ENCODE results near the gene SLC6A9. TPM values are rescaled to one million over a fixed set of nuclear protein-coding genes. Genes with fewer than 3 reads are reported as not detected.

SLC6A9 gene
- total and polyA plus RNA-seq, 2 of the 8 experiments (the other 6 are each of a cell fraction or from before 2014, with no cell fraction given): 20.2 to 24.2 TPM

DNA sequence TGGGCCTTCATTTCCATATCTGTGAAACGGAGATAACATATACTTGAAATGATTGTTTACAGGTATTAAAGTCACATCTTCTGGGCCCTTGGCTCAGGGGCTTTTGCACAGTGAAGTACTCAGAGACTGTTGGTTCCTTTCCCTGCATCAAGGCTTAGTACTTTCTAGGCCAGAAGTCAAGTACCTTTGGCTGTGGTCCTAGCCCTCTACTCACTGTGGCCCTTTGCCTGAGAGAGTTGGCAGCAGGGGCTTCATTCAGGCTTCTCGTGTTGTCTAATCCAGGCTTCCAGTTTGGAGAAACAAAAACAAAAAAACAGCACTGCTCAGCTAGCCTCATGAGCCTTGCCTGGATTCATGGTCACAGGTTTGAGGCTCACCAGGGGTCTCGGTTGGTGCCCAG is 69.6 kb downstream of the SLC6A9 start:
- no peak overlapping the region for H3K4me2 ChIP-seq (ENCODE audit: insufficient read depth in 1 of 2, low read depth in 2 of 2, low read length in 2 of 2)
- no peak overlapping the region for H4K91ac ChIP-seq (replicated peaks; ENCODE audit: insufficient read length, low read length)
- H2BK12ac ChIP-seq (ENCODE audit: low read depth, low read length): no peak overlapping the region
- H3K4me1 ChIP-seq (replicated peaks in 1 of 4; ENCODE audit: control insufficient read depth in 3 of 4, insufficient read depth in 4 of 4, low read length in 3 of 4): no peaks in the 10 kb centered on the region
- no peak for FAIRE-seq
- no peak overlapping the region for H3K23ac ChIP-seq (ENCODE audit: insufficient read length)
- H2BK120ac ChIP-seq (replicated peaks; ENCODE audit: low read depth, low read length): no peak overlapping the region
- no peak overlapping the region for H4K5ac ChIP-seq (ENCODE audit: insufficient read length, low read depth, low read length)
- no peak overlapping the region for H2BK20ac ChIP-seq (ENCODE audit: low read length)
- 87% methylated on average over 3 of the region's 3 CpGs; no CpG with 5 or more reads in 1 of the 2 experiments for whole genome bisulfite sequencing, 2 experiments (ENCODE audit: extremely low coverage in 1 of 2, insufficient coverage in 1 of 2, insufficient read length in 1 of 2, insufficient replicate concordance in 2 of 2, low coverage in 1 of 2, low lambda C conversion rate in 2 of 2, missing lambda C conversion rate in 1 of 2)
- no peak overlapping the region for H3K9ac ChIP-seq (replicated peaks in 1 of 4; ENCODE audit: extremely low read depth in 1 of 4, low read depth in 3 of 4, low read length in 3 of 4)
- POLR2A ChIA-PET (ENCODE audit: partially characterized antibody): interaction anchor here (1.8 kb wide), 1 partner anchor 9 kb away, joined by 5 read pairs; no protein-coding TSS in a partner anchor
- no peak overlapping the region for H3K14ac ChIP-seq (ENCODE audit: insufficient read length)
- no peak overlapping the region for H3K56ac ChIP-seq (replicated peaks; ENCODE audit: insufficient read length, low read depth, low read length)
- H2BK5ac ChIP-seq (ENCODE audit: low read depth, low read length): peak overlapping the region; percentile 9; the same call in 1 of the 2 replicates
- peaks cover 5% of the 10 kb centered on the region; the same call in 1 of the 2 replicates for H3K23me2 ChIP-seq (ENCODE audit: low read depth, low read length)
- H3K79me2 ChIP-seq (ENCODE audit: control insufficient read depth in 1 of 2, insufficient read depth in 2 of 2, low read length in 2 of 2): no peaks in the 10 kb centered on the region
- H4K8ac ChIP-seq (ENCODE audit: extremely low read depth, insufficient read depth, low read length): no peak overlapping the region
- peaks cover 3 to 11% (median 8%) of the 10 kb centered on the region in 4 experiments; a peak in 4 of 8 replicates for H3K36me3 ChIP-seq (ENCODE audit: control insufficient read depth in 2 of 4, insufficient read depth in 4 of 4, low read length in 3 of 4)
- H3K4ac ChIP-seq (replicated peaks; ENCODE audit: insufficient read length, low read depth, low read length): no peak overlapping the region
- CTCF ChIA-PET (ENCODE audit: partially characterized antibody): interaction anchor here (0.6 to 2.0 kb wide), 4 partner anchors 9 to 74 kb away, joined by 3 to 6 read pairs (median 5); no protein-coding TSS in a partner anchor
- H3K9me3 ChIP-seq (ENCODE audit: insufficient read depth in 2 of 2, low read depth in 1 of 2, low read length in 1 of 2): no peaks in the 10 kb centered on the region
- no peak overlapping the region for H3K27ac ChIP-seq (ENCODE audit: low read depth, low read length)
- H2AFZ ChIP-seq (ENCODE audit: low read length): no peak overlapping the region
- DNase-seq (ENCODE audit: low read depth in 1 of 2, low spot score in 2 of 2): no peak
- TF ChIP-seq SUZ12 (IDR thresholded peaks at IDR 0.05; ENCODE audit: low read length) (no peak), SRF (IDR thresholded peaks at IDR 0.05; ENCODE audit: low read depth, low read length) (no peak), CHD2 (IDR thresholded peaks at IDR 0.05; ENCODE audit: low read length) (no peak), CTBP2 (IDR thresholded peaks at IDR 0.05; ENCODE audit: borderline replicate concordance, insufficient read depth, insufficient read length, low read length) (no peak), NRF1 (IDR thresholded peaks at IDR 0.05; ENCODE audit: low read depth, low read length) (no peak)
- no peak overlapping the region for H3K18ac ChIP-seq (ENCODE audit: extremely low read depth, low read length)
- no peaks in the 10 kb centered on the region for H3K27me3 ChIP-seq (replicated peaks in 1 of 4; ENCODE audit: control insufficient read depth in 3 of 4, extremely low read depth in 1 of 4, insufficient read depth in 3 of 4, low read length in 3 of 4)
- no peaks in the 10 kb centered on the region for H3K79me1 ChIP-seq (ENCODE audit: low read depth, low read length)
- H4K20me1 ChIP-seq (replicated peaks in 1 of 2; ENCODE audit: control insufficient read depth in 1 of 2, insufficient read depth in 2 of 2, low read length in 2 of 2): peaks cover 0 to 1% of the 10 kb centered on the region in 2 experiments
- no peak overlapping the region for H3K4me3 ChIP-seq (ENCODE audit: extremely low read depth in 1 of 4, insufficient read depth in 2 of 4, low read depth in 3 of 4, low read length in 4 of 4)
- H2AK5ac ChIP-seq (ENCODE audit: low read depth, low read length): no peak overlapping the region
- H2BK15ac ChIP-seq (ENCODE audit: low read length): no peak overlapping the region

Data from H1 (cell line).